Measurements from ENCODE around the gene HBS1L.

DNA sequence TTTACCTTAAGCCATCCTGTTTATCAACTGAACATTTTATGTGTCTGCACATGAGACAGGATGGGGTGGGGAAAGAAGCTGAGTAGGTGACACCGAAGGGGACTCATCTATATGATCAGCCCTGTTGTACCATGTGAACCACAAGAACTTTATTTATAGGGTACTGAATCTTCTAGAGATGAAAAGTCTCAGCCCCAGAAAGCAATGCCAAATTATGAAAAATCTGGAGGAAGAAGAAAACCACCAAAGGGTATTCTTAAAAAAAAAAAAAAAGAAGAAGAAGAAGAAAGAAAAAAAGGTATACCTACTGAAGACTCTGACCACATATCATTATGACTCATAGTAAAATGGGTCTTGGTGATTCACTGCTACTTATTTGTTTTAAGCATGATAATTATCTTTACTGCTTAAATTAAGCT lies 39.8 kb upstream of the HBS1L start:
- TF ChIP-seq GATA2 (IDR thresholded peaks at IDR 0.05; ENCODE audit: low read depth, low read length), result no peak
- TF ChIP-seq GATA3 (IDR thresholded peaks at IDR 0.05; ENCODE audit: low read depth, low read length), result no peak
